IPS-20b (cell line): Measurements from ENCODE around the gene ATP8B4.

Experiments used
- H3K27ac ChIP-seq: one replicate; pipeline ENCODE4 v1.5.1; 2013; ENCODE audit warnings: low read length
- H3K27me3 ChIP-seq: 2 replicates; pipeline ENCODE4 v1.6.1; 2013; ENCODE audit warnings: mild to moderate bottlenecking, low read length, inconsistent platforms; ENCODE audit not compliant: insufficient read depth
- H3K36me3 ChIP-seq: 2 replicates; pipeline ENCODE4 v1.6.1; 2013; ENCODE audit warnings: low read depth, mild to moderate bottlenecking, inconsistent platforms, low read length, moderate library complexity; ENCODE audit not compliant: insufficient read depth
- H3K4me1 ChIP-seq: 2 replicates; pipeline ENCODE4 v1.6.1; 2013; ENCODE audit warnings: mild to moderate bottlenecking, control low read depth, inconsistent platforms, low read length, moderate library complexity; ENCODE audit not compliant: insufficient read depth
- H3K4me3 ChIP-seq: 2 replicates; pipeline ENCODE4 v1.5.1; 2013; ENCODE audit warnings: mild to moderate bottlenecking, low read length, inconsistent platforms
- H3K9ac ChIP-seq: 2 replicates; pipeline ENCODE4 v1.6.1; 2013; ENCODE audit warnings: low read depth, mild to moderate bottlenecking, inconsistent platforms, low read length, moderate library complexity
- H3K9me3 ChIP-seq: 2 replicates; pipeline ENCODE4 v1.6.1; 2013; ENCODE audit warnings: mild to moderate bottlenecking, low read depth, low read length, inconsistent platforms; ENCODE audit not compliant: insufficient read depth

ATP8B4 gene

GRCh38 chr15:50055332-50055731 is 63.7 kb downstream of the ATP8B4 start:
- no peak overlapping the region for H3K27ac ChIP-seq

GRCh38 chr15:50053055-50053856 is 65.8 kb downstream of the ATP8B4 start:
- Histone ChIP-seq H3K36me3 (no peaks in the 10 kb centered on the region), H3K9me3 (no peaks in the 10 kb centered on the region), H3K27me3 (no peaks in the 10 kb centered on the region), H3K4me1 (no peaks in the 10 kb centered on the region), H3K9ac (no peak overlapping the region), H3K4me3 (no peak overlapping the region), H3K27ac (no peak overlapping the region)

More at GRCh38 chr15:50055332-50055731, 63.7 kb downstream of the ATP8B4 start:
- Histone ChIP-seq H3K9ac (no peak overlapping the region), H3K27me3 (no peaks in the 10 kb centered on the region), H3K36me3 (no peaks in the 10 kb centered on the region), H3K4me1 (peaks cover 11% of the 10 kb centered on the region; the same call in 1 of the 2 replicates), H3K4me3 (no peak overlapping the region), H3K9me3 (no peaks in the 10 kb centered on the region)

GRCh38 chr15:50051811-50052419 is 67.1 kb downstream of the ATP8B4 start:
- Histone ChIP-seq H3K9ac (no peak overlapping the region), H3K27me3 (no peaks in the 10 kb centered on the region), H3K9me3 (no peaks in the 10 kb centered on the region), H3K27ac (no peak overlapping the region), H3K4me1 (no peaks in the 10 kb centered on the region), H3K4me3 (no peak overlapping the region), H3K36me3 (no peaks in the 10 kb centered on the region)

GRCh38 chr15:50050986-50051743 is 67.9 kb downstream of the ATP8B4 start:
- Histone ChIP-seq H3K4me3 (no peak overlapping the region), H3K27ac (no peak overlapping the region), H3K36me3 (no peaks in the 10 kb centered on the region), H3K9ac (no peak overlapping the region), H3K4me1 (no peaks in the 10 kb centered on the region), H3K9me3 (no peaks in the 10 kb centered on the region), H3K27me3 (no peaks in the 10 kb centered on the region)

GRCh38 chr15:50049871-50050270 is 69.2 kb downstream of the ATP8B4 start:
- Histone ChIP-seq H3K4me1 (no peaks in the 10 kb centered on the region), H3K36me3 (no peaks in the 10 kb centered on the region), H3K27ac (no peak overlapping the region), H3K9ac (no peak overlapping the region), H3K9me3 (no peaks in the 10 kb centered on the region), H3K27me3 (no peaks in the 10 kb centered on the region), H3K4me3 (no peak overlapping the region)

GRCh38 chr15:50046867-50047266 is 72.2 kb downstream of the ATP8B4 start:
- no peak overlapping the region for H3K27ac ChIP-seq
- H3K9me3 ChIP-seq, result peaks cover 13% of the 10 kb centered on the region
- H3K27me3 ChIP-seq, result no peaks in the 10 kb centered on the region
- H3K36me3 ChIP-seq, result no peaks in the 10 kb centered on the region
- H3K4me3 ChIP-seq, result no peak overlapping the region
- no peaks in the 10 kb centered on the region for H3K4me1 ChIP-seq
- no peak overlapping the region for H3K9ac ChIP-seq

- Histone ChIP-seq H3K27ac (no peak overlapping the region), H3K4me1 (no peaks in the 10 kb centered on the region), H3K4me3 (no peak overlapping the region), H3K36me3 (no peaks in the 10 kb centered on the region), H3K9ac (no peak overlapping the region), H3K27me3 (no peaks in the 10 kb centered on the region), H3K9me3 (peaks cover 13% of the 10 kb centered on the region)
These were observed 72.9 kb downstream of the ATP8B4 start for GRCh38 chr15:50046159-50046558.

GRCh38 chr15:50044904-50045303 is 74.1 kb downstream of the ATP8B4 start:
- no peaks in the 10 kb centered on the region for H3K36me3 ChIP-seq
- peaks cover 13% of the 10 kb centered on the region for H3K9me3 ChIP-seq
- no peaks in the 10 kb centered on the region for H3K4me1 ChIP-seq
- no peak overlapping the region for H3K27ac ChIP-seq
- H3K9ac ChIP-seq, result no peak overlapping the region
- H3K4me3 ChIP-seq, result no peak overlapping the region
- H3K27me3 ChIP-seq, result no peaks in the 10 kb centered on the region

- Histone ChIP-seq H3K36me3 (no peaks in the 10 kb centered on the region), H3K9ac (no peak overlapping the region), H3K4me1 (no peaks in the 10 kb centered on the region), H3K27ac (no peak overlapping the region), H3K27me3 (no peaks in the 10 kb centered on the region), H3K9me3 (peaks cover 13% of the 10 kb centered on the region), H3K4me3 (no peak overlapping the region)
These were observed 74.6 kb downstream of the ATP8B4 start for GRCh38 chr15:50044406-50044805.

- Histone ChIP-seq H3K27me3 (no peaks in the 10 kb centered on the region), H3K9ac (no peak overlapping the region), H3K36me3 (no peaks in the 10 kb centered on the region), H3K4me3 (no peak overlapping the region), H3K9me3 (peaks cover 13% of the 10 kb centered on the region), H3K27ac (no peak overlapping the region), H3K4me1 (no peaks in the 10 kb centered on the region)
These were observed 76.3 kb downstream of the ATP8B4 start for GRCh38 chr15:50042775-50043174.

GRCh38 chr15:50030456-50030855 is 88.6 kb downstream of the ATP8B4 start:
- Histone ChIP-seq H3K36me3 (no peaks in the 10 kb centered on the region), H3K4me1 (no peaks in the 10 kb centered on the region), H3K4me3 (no peak overlapping the region), H3K9ac (no peak overlapping the region), H3K9me3 (no peaks in the 10 kb centered on the region), H3K27ac (no peak overlapping the region), H3K27me3 (no peaks in the 10 kb centered on the region)
